GM13977 (cell line): ENCODE measurements around the gene FHL1.

Experiments used
- DNase-seq: peaks from one replicate; pipeline ENCODE4 v3.0.0; 2012; ENCODE audit warnings: low spot score
- CTCF ChIP-seq: IDR thresholded peaks from 2 replicates; pipeline ENCODE4 v1.5.1; 2012; ENCODE audit warnings: mild to moderate bottlenecking, control low read depth; ENCODE audit not compliant: insufficient read depth; ENCODE audit errors: extremely low read depth, missing control alignments
- in situ Hi-C: fragments of 300-500 bp; cut with MboI; formaldehyde crosslinking; loops from one replicate; pipeline ENCODE4 v1.12.0; 2022; ENCODE audit warnings: low sequenced_read_pairs, low pct_unique_long_range_greater_than_20kb, mixed read lengths, inconsistent platforms; ENCODE audit not compliant: unreplicated experiment

Gene FHL1

DNA sequence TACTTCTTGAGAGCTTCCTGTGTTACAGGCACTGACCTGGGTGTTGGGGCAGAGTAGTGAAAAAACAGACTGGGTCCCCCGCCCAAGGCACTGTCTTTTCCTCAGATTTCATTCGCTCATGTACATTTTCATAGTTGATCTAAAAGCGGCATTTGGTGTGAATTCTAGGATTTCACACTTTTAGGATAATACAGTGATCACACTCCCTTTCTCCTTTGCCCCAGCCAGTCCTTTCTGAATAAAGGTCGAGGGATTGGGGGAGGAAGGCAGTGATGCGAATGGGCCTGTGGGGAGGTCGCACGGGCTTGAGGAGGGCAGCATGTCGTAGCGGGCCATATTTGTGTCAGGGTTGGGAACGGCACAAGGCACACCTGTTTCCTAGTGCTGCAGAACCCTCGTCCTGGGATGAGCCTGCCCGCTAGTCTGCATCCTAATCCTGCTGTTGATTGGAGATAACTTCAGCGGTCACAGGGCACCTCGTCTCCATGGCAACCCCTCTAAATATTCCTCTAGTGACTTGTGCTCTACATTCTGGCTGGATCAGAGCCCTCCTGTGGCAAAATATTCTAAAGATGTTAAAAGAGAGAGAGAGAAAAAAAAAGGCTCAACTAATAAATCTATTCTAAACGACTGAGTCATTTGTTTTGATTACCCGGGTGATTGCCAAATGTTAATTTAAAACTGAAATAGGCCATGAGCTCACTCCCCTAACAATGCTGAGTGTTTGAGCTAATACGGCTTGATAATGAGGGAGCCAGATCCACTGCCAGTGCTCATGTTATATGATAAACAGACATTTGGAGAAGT, 21.8 kb downstream of the FHL1 start:
- DNase-seq = no peak
- TF ChIP-seq CTCF = no peak
- in situ Hi-C loops = no loop called here

GRCh38 chrX:136170139-136170800, 22.9 kb downstream of the FHL1 start:
- no peak for DNase-seq
- in situ Hi-C loops = no loop called here
- no peak for TF ChIP-seq CTCF

- in situ Hi-C loops = no loop called here
- no peak for TF ChIP-seq CTCF
- DNase-seq = no peak
Observed at GRCh38 chrX:136171420-136171819, 24.1 kb downstream of the FHL1 start.

- no peak for TF ChIP-seq CTCF
- no peak for DNase-seq
- in situ Hi-C loops = no loop called here
Observed at GRCh38 chrX:136176399-136176825, 29.1 kb downstream of the FHL1 start.

- in situ Hi-C loops = no loop called here
- DNase-seq = no peak
- TF ChIP-seq CTCF = no peak
Observed at GRCh38 chrX:136179133-136179532, 31.8 kb downstream of the FHL1 start.

DNA sequence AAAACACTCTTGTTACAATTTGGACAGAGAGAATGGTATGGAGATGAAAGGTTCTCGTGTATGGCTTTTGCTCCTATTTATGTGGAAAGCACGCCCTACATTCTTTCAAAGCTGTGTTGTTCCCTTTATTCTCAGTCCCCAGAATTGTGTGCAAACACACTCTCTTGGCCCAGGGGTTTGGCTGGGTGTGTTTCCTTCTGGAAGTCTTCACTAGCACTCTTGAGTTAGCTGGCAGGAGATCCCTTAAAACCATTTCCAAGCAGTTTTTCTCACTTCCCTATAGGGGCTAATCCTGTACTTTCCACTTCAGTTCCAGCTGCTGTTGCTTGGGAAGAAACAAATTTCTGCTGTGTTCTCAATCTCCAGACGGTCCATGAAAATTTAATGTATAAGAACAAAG, 35.1 kb downstream of the FHL1 start:
- DNase-seq = no peak
- in situ Hi-C loops = no loop called here
- TF ChIP-seq CTCF = no peak
